GM10248 (cell line): Measurements from ENCODE around the gene UBE2C.

Source experiments
- CTCF ChIA-PET: fragments of 300-600 bp; sonication (Branson Sonifier 250); formaldehyde crosslinking; extraction: SDS; loops from one replicate; lab custom pipeline; 2021; ENCODE audit warnings: antibody characterized with exemption; lab: Yijun Ruan, JAX
- POLR2A ChIA-PET: fragments of 350-650 bp; sonication (Branson Sonifier 250); formaldehyde crosslinking; extraction: SDS; loops from one replicate; lab custom pipeline; 2020; ENCODE audit warnings: antibody characterized with exemption; lab: Yijun Ruan, JAX
- DNase-seq: peaks from one replicate; pipeline ENCODE4 v3.0.0; 2012; ENCODE audit errors: extremely low spot score
- CTCF ChIP-seq: IDR thresholded peaks from 2 replicates; pipeline ENCODE4 v1.5.1; 2012; ENCODE audit warnings: mild to moderate bottlenecking, low read depth; ENCODE audit errors: extremely low read depth, missing control alignments, control extremely low read depth

UBE2C gene

GRCh38 chr20:45860560-45861220, 48.2 kb downstream of the UBE2C start:
- no peak for TF ChIP-seq CTCF
- POLR2A ChIA-PET: interaction anchor here (0.7 kb wide), 1 partner anchor 109 kb away, joined by 4 read pairs; no protein-coding TSS in a partner anchor
- DNase-seq: no peak
- CTCF ChIA-PET: interaction anchor here (1.5 kb wide), 1 partner anchor 21 kb away, joined by 3 read pairs; no protein-coding TSS in a partner anchor

DNA sequence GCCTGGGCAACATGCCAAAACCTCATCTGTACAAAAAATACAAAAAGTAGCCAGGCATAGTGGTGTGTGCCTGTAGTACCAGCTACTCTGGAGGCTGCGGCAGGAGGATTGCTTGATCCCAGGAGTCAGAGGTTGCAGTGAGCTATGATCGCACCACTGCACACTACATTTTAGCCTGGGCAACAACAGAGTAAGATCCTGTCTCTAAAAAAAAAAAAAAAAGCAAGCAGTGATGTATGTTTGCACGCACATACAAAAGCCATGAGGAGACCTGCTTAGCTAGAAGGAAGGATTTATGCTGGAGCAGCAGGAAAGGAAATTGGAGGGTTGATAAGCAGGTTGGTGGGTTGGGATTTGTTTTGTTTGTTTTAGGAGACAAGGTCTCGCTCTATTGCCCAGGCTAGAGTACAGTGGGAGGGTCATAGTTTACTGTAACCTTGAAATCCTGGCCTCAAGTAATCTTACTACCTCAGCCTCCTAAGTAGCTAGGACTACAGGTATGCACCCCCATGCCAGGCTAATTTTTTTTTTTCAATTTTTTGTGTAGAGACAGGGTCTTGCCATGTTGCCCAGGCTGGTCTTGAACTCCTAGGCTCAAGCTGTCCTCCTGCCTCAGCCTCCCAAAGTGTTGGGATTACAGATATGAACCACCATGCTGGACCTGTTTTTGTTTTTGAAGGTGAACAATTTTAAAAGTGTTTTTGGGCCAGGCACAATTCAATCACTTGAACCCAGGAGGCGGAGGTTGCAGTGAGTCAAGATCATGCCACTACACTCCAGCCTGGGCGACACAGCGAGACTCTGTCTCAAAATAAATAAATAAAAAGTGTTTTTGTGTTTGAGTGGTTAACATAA, 49.0 kb downstream of the UBE2C start:
- ChIA-PET POLR2A (no interaction called here), CTCF (interaction anchor here (1.5 kb wide), 1 partner anchor 20 kb away, joined by 3 read pairs; no protein-coding TSS in a partner anchor)
- TF ChIP-seq CTCF: no peak
- no peak for DNase-seq

GRCh38 chr20:45863543-45864470, 51.4 kb downstream of the UBE2C start:
- TF ChIP-seq CTCF: no peak
- ChIA-PET CTCF (interaction anchor here (1.1 kb wide), 1 partner anchor 10 kb away, joined by 3 read pairs; no protein-coding TSS in a partner anchor), POLR2A (no interaction called here)
- DNase-seq: no peak

- TF ChIP-seq CTCF: no peak
- POLR2A ChIA-PET: no interaction called here
- CTCF ChIA-PET: no interaction called here
- DNase-seq: no peak
Measured at GRCh38 chr20:45866454-45866853, 54.0 kb downstream of the UBE2C start.
